Measurements from ENCODE around the gene ARG1.

DNA sequence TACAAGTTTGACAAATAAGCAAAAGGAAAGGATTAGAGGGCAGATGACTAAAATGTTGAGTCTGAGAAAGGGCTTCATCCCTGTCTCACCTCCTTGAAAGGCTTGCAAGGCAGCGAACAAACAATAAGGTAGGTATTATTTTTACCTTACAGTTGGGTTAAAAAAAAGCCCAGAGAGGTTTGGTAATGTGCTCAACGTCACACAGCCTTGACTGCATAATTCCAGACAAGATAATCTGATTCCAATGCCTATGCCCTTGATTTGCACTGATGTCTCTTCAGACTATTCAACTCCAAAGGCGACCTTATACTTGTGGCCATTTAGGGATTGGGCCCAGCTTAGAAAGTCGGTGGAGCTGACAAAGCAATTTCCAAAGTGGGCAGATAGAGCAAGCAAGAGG is 1.7 kb downstream of the ARG1 start:
- TF ChIP-seq POLR2A (IDR thresholded peaks at IDR 0.05; ENCODE audit: borderline replicate concordance, extremely low read depth, insufficient read depth, insufficient read length): no peak
- TF ChIP-seq, protein P1, sequence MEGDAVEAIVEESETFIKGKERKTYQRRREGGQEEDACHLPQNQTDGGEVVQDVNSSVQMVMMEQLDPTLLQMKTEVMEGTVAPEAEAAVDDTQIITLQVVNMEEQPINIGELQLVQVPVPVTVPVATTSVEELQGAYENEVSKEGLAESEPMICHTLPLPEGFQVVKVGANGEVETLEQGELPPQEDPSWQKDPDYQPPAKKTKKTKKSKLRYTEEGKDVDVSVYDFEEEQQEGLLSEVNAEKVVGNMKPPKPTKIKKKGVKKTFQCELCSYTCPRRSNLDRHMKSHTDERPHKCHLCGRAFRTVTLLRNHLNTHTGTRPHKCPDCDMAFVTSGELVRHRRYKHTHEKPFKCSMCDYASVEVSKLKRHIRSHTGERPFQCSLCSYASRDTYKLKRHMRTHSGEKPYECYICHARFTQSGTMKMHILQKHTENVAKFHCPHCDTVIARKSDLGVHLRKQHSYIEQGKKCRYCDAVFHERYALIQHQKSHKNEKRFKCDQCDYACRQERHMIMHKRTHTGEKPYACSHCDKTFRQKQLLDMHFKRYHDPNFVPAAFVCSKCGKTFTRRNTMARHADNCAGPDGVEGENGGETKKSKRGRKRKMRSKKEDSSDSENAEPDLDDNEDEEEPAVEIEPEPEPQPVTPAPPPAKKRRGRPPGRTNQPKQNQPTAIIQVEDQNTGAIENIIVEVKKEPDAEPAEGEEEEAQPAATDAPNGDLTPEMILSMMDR (IDR thresholded peaks at IDR 0.05 in 2 of 3, conservative IDR thresholded peaks at IDR 0.05 in 1 of 3; ENCODE audit: borderline replicate concordance in 1 of 3, insufficient read depth in 1 of 3, low read depth in 2 of 3, low read length in 2 of 3): no peak
- no peak for TF ChIP-seq ELF1 (IDR thresholded peaks at IDR 0.05; ENCODE audit: borderline replicate concordance, low read depth)
- no peak for TF ChIP-seq SIN3A (IDR thresholded peaks at IDR 0.05; ENCODE audit: low read depth)
